HepG2 (cell line): ENCODE results near the gene SPRYD3.
A peak's percentile ranks its signal among the peaks of the same experiment; 100 is the strongest.

Experiments
- CTCF ChIP-seq: sonication (generic); formaldehyde crosslinking; IDR thresholded peaks from 2 replicates; pipeline ENCODE4 v1.5.0; 2020; ENCODE audit warnings: mild to moderate bottlenecking, missing genetic modification reagents, moderate library complexity
- EZH2 ChIP-seq: conservative IDR thresholded peaks from 2 replicates; pipeline ENCODE4 v1.6.1; 2012; ENCODE audit warnings: mild to moderate bottlenecking, low read depth, low read length, moderate library complexity
- NONO ChIP-seq, 2 experiments: fragments of 450-650 bp in 1 of 2; sonication (generic) in 1 of 2; formaldehyde crosslinking in 1 of 2; IDR thresholded peaks in 1 of 2; conservative IDR thresholded peaks in 1 of 2; 2 replicates each; pipeline versions ENCODE4 v1.6.1 to v1.8.0; 2017 to 2022; ENCODE audit warnings: mild to moderate bottlenecking in 1 of 2, missing genetic modification reagents in 1 of 2, moderate library complexity in 1 of 2
- SIN3A ChIP-seq: IDR thresholded peaks from 2 replicates; pipeline ENCODE4 v1.6.1; 2011; ENCODE audit warnings: low read depth, mild to moderate bottlenecking, control low read depth, low read length, borderline replicate concordance
- YEATS2 ChIP-seq: sonication (generic); formaldehyde crosslinking; IDR thresholded peaks from 2 replicates; pipeline ENCODE4 v1.4.0; 2020; ENCODE audit warnings: missing genetic modification reagents, borderline replicate concordance
- ZNF281 ChIP-seq: sonication (generic); formaldehyde crosslinking; IDR thresholded peaks from 2 replicates; pipeline ENCODE4 v1.4.0; 2020; ENCODE audit warnings: missing genetic modification reagents, borderline replicate concordance
- ZNF609 ChIP-seq: sonication (generic); formaldehyde crosslinking; IDR thresholded peaks from 2 replicates; pipeline ENCODE4 v1.4.0; 2020; ENCODE audit warnings: mild to moderate bottlenecking, missing genetic modification reagents, borderline replicate concordance
- ZNF629 ChIP-seq: sonication (generic); formaldehyde crosslinking; conservative IDR thresholded peaks from 2 replicates; pipeline ENCODE4 v1.5.0; 2020; ENCODE audit warnings: missing genetic modification reagents
- TF ChIP-seq, protein P1 (sequence below): sonication (generic); formaldehyde crosslinking; conservative IDR thresholded peaks from 2 replicates; pipeline ENCODE4 v1.4.0; 2020; ENCODE audit warnings: missing genetic modification reagents
- TF ChIP-seq, protein P2 (sequence below): sonication (generic); formaldehyde crosslinking; IDR thresholded peaks from 2 replicates; pipeline ENCODE4 v1.4.0; 2020; ENCODE audit warnings: missing genetic modification reagents

GRCh38 chr12:53078425-53079225, 565 bp downstream of the SPRYD3 start:
- no peak for TF ChIP-seq ZNF629
- TF ChIP-seq EZH2 = no peak
- no peak for TF ChIP-seq YEATS2 (CRISPR knock-in tag)
- TF ChIP-seq ZNF609 (CRISPR knock-in tag) = no peak
- TF ChIP-seq CTCF (CRISPR knock-in tag) = no peak; the same call in 1 of the 2 replicates
- TF ChIP-seq, protein P1, sequence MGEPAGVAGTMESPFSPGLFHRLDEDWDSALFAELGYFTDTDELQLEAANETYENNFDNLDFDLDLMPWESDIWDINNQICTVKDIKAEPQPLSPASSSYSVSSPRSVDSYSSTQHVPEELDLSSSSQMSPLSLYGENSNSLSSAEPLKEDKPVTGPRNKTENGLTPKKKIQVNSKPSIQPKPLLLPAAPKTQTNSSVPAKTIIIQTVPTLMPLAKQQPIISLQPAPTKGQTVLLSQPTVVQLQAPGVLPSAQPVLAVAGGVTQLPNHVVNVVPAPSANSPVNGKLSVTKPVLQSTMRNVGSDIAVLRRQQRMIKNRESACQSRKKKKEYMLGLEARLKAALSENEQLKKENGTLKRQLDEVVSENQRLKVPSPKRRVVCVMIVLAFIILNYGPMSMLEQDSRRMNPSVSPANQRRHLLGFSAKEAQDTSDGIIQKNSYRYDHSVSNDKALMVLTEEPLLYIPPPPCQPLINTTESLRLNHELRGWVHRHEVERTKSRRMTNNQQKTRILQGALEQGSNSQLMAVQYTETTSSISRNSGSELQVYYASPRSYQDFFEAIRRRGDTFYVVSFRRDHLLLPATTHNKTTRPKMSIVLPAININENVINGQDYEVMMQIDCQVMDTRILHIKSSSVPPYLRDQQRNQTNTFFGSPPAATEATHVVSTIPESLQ (CRISPR knock-in tag) = no peak
- 0 out of 2 replicates have a peak, but pooled peaks have one; percentile 31 for TF ChIP-seq SIN3A
- TF ChIP-seq, protein P2, sequence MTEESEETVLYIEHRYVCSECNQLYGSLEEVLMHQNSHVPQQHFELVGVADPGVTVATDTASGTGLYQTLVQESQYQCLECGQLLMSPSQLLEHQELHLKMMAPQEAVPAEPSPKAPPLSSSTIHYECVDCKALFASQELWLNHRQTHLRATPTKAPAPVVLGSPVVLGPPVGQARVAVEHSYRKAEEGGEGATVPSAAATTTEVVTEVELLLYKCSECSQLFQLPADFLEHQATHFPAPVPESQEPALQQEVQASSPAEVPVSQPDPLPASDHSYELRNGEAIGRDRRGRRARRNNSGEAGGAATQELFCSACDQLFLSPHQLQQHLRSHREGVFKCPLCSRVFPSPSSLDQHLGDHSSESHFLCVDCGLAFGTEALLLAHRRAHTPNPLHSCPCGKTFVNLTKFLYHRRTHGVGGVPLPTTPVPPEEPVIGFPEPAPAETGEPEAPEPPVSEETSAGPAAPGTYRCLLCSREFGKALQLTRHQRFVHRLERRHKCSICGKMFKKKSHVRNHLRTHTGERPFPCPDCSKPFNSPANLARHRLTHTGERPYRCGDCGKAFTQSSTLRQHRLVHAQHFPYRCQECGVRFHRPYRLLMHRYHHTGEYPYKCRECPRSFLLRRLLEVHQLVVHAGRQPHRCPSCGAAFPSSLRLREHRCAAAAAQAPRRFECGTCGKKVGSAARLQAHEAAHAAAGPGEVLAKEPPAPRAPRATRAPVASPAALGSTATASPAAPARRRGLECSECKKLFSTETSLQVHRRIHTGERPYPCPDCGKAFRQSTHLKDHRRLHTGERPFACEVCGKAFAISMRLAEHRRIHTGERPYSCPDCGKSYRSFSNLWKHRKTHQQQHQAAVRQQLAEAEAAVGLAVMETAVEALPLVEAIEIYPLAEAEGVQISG (CRISPR knock-in tag) = no peak
- no peak for TF ChIP-seq NONO (IDR thresholded peaks at IDR 0.05)
- no peak for TF ChIP-seq NONO (CRISPR knock-in tag; conservative IDR thresholded peaks at IDR 0.05)
- TF ChIP-seq ZNF281 = no peak
